Measurements from ENCODE around the gene GTF2H4. TPM values are rescaled to one million over a fixed set of nuclear protein-coding genes. Genes with fewer than 3 reads are reported as not detected.

The GTF2H4 gene
- total and polyA plus RNA-seq, 8 donors: 9.4 to 45.8 (median 16.5) TPM

DNA sequence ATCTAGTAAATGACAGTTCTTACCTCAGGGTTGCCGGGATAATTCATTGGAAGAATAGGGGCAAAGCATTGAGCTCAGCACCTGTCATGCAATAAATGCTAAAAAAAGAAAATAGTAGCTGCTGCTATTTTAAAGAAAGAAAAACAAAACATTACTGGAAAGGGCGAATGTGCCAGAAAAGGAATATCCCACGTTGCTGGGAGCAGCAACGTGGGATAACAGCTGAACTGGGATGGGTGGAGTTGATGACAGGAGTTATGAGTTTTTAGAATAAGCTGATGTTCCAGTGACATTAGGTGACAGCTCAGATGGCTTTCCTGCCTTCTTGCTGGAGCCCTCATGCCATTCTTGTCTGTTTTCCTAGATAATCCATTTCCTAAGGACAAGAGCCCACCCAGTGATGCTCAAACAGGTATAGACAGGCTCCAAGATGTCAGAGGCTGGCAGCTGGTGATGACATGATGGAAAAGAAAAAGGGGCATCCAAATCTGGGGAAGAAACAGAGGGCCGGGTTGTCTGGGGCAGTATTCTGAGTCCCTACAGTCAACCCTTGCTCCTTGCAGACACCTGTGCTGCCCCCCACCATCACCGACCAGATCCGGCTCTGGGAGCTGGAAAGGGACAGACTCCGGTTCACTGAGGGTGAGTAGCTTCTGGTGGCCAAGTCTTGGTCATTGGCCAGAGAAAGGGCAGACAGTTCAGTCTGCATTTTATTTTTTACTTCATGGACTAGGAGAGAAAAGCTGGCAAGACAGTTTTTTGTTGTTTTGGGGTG, 4.9 kb downstream of the GTF2H4 start:
- FAIRE-seq (no peak), ATAC-seq (no peak), DNase-seq (no peak)
- Histone ChIP-seq H3K4me1 (peaks cover 5 to 23% (median 16%) of the 10 kb centered on the region in 3 donors), H3K9me3 (no peaks in the 10 kb centered on the region), H3K27ac (peak overlapping the region; percentile 72 to 94 (median 87)), H3K27me3 (no peaks in the 10 kb centered on the region), H3K36me3 (peaks cover 0 to 15% (median 5%) of the 10 kb centered on the region in 3 donors), H3K4me3 (peak overlapping the region in 1 of 4 donors; percentile 55)
- WGBS, 2 donors: 76 to 82% methylated on average over 8 of the region's 8 CpGs
- TF ChIP-seq, protein P1, sequence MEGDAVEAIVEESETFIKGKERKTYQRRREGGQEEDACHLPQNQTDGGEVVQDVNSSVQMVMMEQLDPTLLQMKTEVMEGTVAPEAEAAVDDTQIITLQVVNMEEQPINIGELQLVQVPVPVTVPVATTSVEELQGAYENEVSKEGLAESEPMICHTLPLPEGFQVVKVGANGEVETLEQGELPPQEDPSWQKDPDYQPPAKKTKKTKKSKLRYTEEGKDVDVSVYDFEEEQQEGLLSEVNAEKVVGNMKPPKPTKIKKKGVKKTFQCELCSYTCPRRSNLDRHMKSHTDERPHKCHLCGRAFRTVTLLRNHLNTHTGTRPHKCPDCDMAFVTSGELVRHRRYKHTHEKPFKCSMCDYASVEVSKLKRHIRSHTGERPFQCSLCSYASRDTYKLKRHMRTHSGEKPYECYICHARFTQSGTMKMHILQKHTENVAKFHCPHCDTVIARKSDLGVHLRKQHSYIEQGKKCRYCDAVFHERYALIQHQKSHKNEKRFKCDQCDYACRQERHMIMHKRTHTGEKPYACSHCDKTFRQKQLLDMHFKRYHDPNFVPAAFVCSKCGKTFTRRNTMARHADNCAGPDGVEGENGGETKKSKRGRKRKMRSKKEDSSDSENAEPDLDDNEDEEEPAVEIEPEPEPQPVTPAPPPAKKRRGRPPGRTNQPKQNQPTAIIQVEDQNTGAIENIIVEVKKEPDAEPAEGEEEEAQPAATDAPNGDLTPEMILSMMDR (IDR thresholded peaks at IDR 0.05): no peak
- intact Hi-C loops (cut with DNase I): loop anchor here in 2 of 3 donors (10.0 kb wide), 2 partner anchors 78 to 162 kb away; no protein-coding TSS in a partner anchor

DNA sequence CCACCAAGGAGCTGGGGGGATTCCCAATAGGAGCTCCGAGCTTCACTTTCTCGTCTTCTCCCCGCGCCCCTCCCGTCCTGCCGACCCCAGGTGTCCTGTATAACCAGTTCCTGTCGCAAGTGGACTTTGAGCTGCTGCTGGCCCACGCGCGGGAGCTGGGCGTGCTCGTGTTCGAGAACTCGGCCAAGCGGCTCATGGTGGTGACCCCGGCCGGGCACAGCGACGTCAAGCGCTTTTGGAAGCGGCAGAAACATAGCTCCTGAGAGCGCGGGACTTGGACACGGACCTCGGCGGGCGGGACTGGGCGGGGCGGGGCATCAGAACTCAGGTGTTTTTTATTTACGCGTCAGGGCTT, 5.7 kb downstream of the GTF2H4 start:
- ATAC-seq (no peak), DNase-seq (no peak), FAIRE-seq (no peak)
- TF ChIP-seq, protein P1 (IDR thresholded peaks at IDR 0.05): no peak
- no peaks in the 10 kb centered on the region for H3K27me3 ChIP-seq
- no peaks in the 10 kb centered on the region for H3K9me3 ChIP-seq
- H3K36me3 ChIP-seq: peaks cover 0 to 20% (median 6%) of the 10 kb centered on the region in 3 donors
- H3K27ac ChIP-seq: peak overlapping the region; percentile 72 to 94 (median 87)
- 1 to 2% methylated on average over 31 of the region's 31 CpGs for WGBS, 2 donors
- H3K4me3 ChIP-seq: peak overlapping the region; percentile 10 to 60 (median 54)
- peaks cover 3 to 22% (median 15%) of the 10 kb centered on the region in 3 donors for H3K4me1 ChIP-seq
- intact Hi-C loops (cut with DNase I): loop anchor here in 2 of 3 donors (10.0 kb wide), 2 partner anchors 79 to 161 kb away; no protein-coding TSS in a partner anchor

DNA sequence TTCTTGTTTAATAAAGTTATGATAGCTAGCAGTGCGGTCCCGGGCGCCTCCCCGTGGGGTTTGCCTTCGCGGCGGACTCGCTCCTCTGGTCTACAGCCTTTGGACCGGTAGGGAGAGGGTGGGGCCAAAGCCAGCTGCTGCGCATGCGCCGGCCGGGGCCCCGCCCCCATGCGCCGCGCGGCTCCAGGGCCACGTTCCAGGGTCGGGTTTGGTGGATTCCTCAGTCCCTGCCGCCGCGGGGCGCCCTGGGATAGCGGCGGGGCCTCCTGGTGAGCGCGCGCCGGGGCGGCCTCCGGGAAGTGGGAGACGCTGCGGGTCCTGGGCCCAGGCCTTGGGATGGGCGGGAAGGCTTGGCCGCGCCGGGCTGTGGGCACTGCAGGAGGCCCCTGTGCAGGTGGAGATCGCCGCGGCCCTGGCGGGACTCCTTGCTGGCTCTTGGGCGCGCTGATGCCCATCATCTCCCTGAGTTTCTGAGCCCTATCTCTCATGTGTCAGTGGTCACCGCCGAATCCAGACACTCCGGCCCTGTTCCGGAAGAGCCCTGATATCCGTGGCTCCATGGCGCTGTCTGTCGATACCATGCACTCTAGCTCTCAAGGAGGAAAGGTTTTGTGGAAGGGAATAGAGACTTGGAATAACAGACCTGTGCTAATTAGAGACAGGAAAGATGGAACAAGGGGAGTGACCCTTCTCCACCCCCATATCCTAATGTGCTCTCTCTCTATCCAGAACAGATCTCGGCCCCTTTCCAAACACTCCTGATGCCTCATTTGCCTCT, 6.3 kb downstream of the GTF2H4 start, which contains the start of gene VARS2:
Gene VARS2 (plus strand): TSS at position 163 of the 778 bp plus-strand sequence. CDS start 599 bp downstream, at position 762.
- Histone ChIP-seq H3K27ac (peak within 1 kb of the TSS; percentile 72 to 94 (median 87)), H3K27me3 (no peaks in the 10 kb centered on the region), H3K4me3 (peak within 1 kb of the TSS; percentile 53 to 65 (median 58)), H3K9me3 (no peaks in the 10 kb centered on the region), H3K36me3 (peaks cover 0 to 26% (median 10%) of the 10 kb centered on the region in 3 donors), H3K4me1 (peaks cover 0 to 17% (median 12%) of the 10 kb centered on the region in 3 donors)
- TF ChIP-seq, protein P1 (IDR thresholded peaks at IDR 0.05): peak in 2 of 4 donors; percentile 9 to 15
- intact Hi-C loops (cut with DNase I): loop anchor here in 2 of 3 donors (10.0 kb wide), 2 partner anchors 79 to 161 kb away; no protein-coding TSS in a partner anchor
- whole genome bisulfite sequencing, 2 donors: 1% methylated on average over 43 to 52 of the region's 52 CpGs
- DNase-seq (peak; percentile 92 to 99 (median 97)), FAIRE-seq (no peak), ATAC-seq (peak; percentile 90 to 97 (median 96))

GRCh38 chr6:30914854-30915590, 7.0 kb downstream of the GTF2H4 start:
- Histone ChIP-seq H3K4me1 (peaks cover 0 to 17% (median 12%) of the 10 kb centered on the region in 3 donors), H3K4me3 (peak overlapping the region; percentile 53 to 65 (median 58)), H3K27ac (peak overlapping the region; percentile 72 to 94 (median 87)), H3K9me3 (no peaks in the 10 kb centered on the region), H3K36me3 (peaks cover 0 to 30% (median 10%) of the 10 kb centered on the region in 3 donors), H3K27me3 (no peaks in the 10 kb centered on the region)
- intact Hi-C loops (cut with DNase I): loop anchor here in 2 of 3 donors (5.0 to 10.0 kb wide), 3 partner anchors 80 to 167 kb away; no protein-coding TSS in a partner anchor
- WGBS, 2 donors: 13 to 17% methylated on average over 17 of the region's 17 CpGs
- ATAC-seq (peak; percentile 2 to 18 (median 6)), DNase-seq (peak in 1 of 6 donors; percentile 38), FAIRE-seq (no peak)
- TF ChIP-seq, protein P1 (IDR thresholded peaks at IDR 0.05): no peak

All from pancreas (tissue), 10 donors.